PC-3 (cell line): ENCODE results near the gene KIF3A. TPM values are rescaled to one million over a fixed set of nuclear protein-coding genes. Genes with fewer than 3 reads are reported as not detected.

Experiments
- ATAC-seq: fragments of 200-7000 bp; cut with Tn5 transposase; 2 replicates; pipeline ENCODE4 v1.9.1; 2020; ENCODE audit warnings: mild to moderate bottlenecking, moderate library complexity
- BruUV-seq: library from RNA; stranded (reverse); fragments of 400-500 nt; replicated peaks from 2 replicates; lab custom pipeline; 2021; lab: Mats Ljungman, UMichigan
- CTCF ChIA-PET: fragments of 300-600 bp; sonication (Branson Sonifier 250); formaldehyde crosslinking; loops from one replicate; lab custom pipeline; 2022; ENCODE audit warnings: antibody characterized with exemption; lab: Charles Lee
- POLR2A ChIA-PET: fragments of 300-600 bp; sonication (Branson Sonifier 250); formaldehyde crosslinking; loops from one replicate; lab custom pipeline; 2022; ENCODE audit warnings: antibody characterized with exemption; ENCODE audit not compliant: unreplicated experiment; lab: Charles Lee
- DNase-seq: peaks from one replicate; pipeline ENCODE4 v3.0.0-alpha.2; 2015
- H2AFZ ChIP-seq: fragments of 300-600 bp; sonication (generic); 2 replicates; pipeline ENCODE4 v1.6.0; 2016; ENCODE audit warnings: antibody characterized with exemption, low read length
- H3F3A ChIP-seq: fragments of 300-600 bp; sonication (generic); one replicate; pipeline ENCODE4 v1.6.0; 2017; ENCODE audit warnings: antibody characterized with exemption, low read length, control low read depth, mild to moderate bottlenecking; ENCODE audit not compliant: unreplicated experiment
- H3K27ac ChIP-seq: fragments of 300-600 bp; sonication (generic); 2 replicates; pipeline ENCODE4 v1.5.1; 2016; ENCODE audit warnings: mild to moderate bottlenecking, low read length
- H3K27me3 ChIP-seq: fragments of 300-600 bp; sonication (generic); 2 replicates; pipeline ENCODE4 v1.6.1; 2016; ENCODE audit warnings: low read length, mixed read lengths
- H3K36me3 ChIP-seq: fragments of 300-600 bp; sonication (generic); 2 replicates; pipeline ENCODE4 v1.6.1; 2016; ENCODE audit warnings: low read depth, mixed run types, low read length, mixed read lengths
- H3K4me1 ChIP-seq: fragments of 300-600 bp; sonication (generic); 2 replicates; pipeline ENCODE4 v1.5.1; 2016; ENCODE audit warnings: low read length; ENCODE audit not compliant: insufficient read depth
- H3K4me2 ChIP-seq: fragments of 300-600 bp; sonication (generic); 2 replicates; pipeline ENCODE4 v1.6.0; 2016; ENCODE audit warnings: low read length
- H3K4me3 ChIP-seq: fragments of 300-600 bp; sonication (generic); 2 replicates; pipeline ENCODE4 v1.5.1; 2016; ENCODE audit warnings: mild to moderate bottlenecking, low read length, mixed read lengths
- H3K79me2 ChIP-seq: fragments of 300-600 bp; sonication (generic); 2 replicates; pipeline ENCODE4 v1.6.1; 2017; ENCODE audit warnings: low read length, mixed read lengths
- H3K9ac ChIP-seq: fragments of 300-600 bp; sonication (generic); 2 replicates; pipeline ENCODE4 v1.6.0; 2016; ENCODE audit warnings: mild to moderate bottlenecking, low read length
- H3K9me2 ChIP-seq: fragments of 300-600 bp; sonication (generic); replicated peaks from 2 replicates; pipeline ENCODE4 v1.6.1; 2016; ENCODE audit warnings: mixed run types, low read length, mixed read lengths
- H3K9me3 ChIP-seq: fragments of 300-600 bp; sonication (generic); 2 replicates; pipeline ENCODE4 v1.6.1; 2016; ENCODE audit warnings: low read length, mixed read lengths
- H4K20me1 ChIP-seq: fragments of 300-600 bp; sonication (generic); 2 replicates; pipeline ENCODE4 v1.6.1; 2016; ENCODE audit warnings: low read length, mixed read lengths
- EZH2 ChIP-seq: fragments of 300-600 bp; sonication (generic); IDR thresholded peaks from one replicate; pipeline ENCODE4 v1.6.1; 2017; ENCODE audit warnings: antibody characterized with exemption, mild to moderate bottlenecking, low read length; ENCODE audit not compliant: unreplicated experiment
- EZH2phosphoT487 ChIP-seq: fragments of 300-600 bp; sonication (generic); IDR thresholded peaks from 2 replicates; pipeline ENCODE4 v1.6.1; 2018; ENCODE audit warnings: mild to moderate bottlenecking, antibody characterized with exemption, low read length, borderline replicate concordance
- intact Hi-C: fragments of 100-400 bp; cut with micrococcal nuclease; formaldehyde crosslinking; loops from 2 replicates; pipeline ENCODE4 v1.9.0; 2023
- total RNA-seq: library from RNA; depleted of rRNA; stranded (reverse); fragments of >200 nt; gene quantifications from 2 replicates; pipeline ENCODE4 v1.2.3, GENCODE V29; 2014
- TF ChIP-seq, protein P1 (sequence below): fragments of 300-600 bp; sonication (generic); conservative IDR thresholded peaks from 2 replicates; pipeline ENCODE4 v1.5.1; 2017; ENCODE audit warnings: antibody characterized with exemption, low read depth, mild to moderate bottlenecking, low read length

The KIF3A gene
- total RNA-seq, 1 experiment from 2014 or later: 5.7 TPM

DNA sequence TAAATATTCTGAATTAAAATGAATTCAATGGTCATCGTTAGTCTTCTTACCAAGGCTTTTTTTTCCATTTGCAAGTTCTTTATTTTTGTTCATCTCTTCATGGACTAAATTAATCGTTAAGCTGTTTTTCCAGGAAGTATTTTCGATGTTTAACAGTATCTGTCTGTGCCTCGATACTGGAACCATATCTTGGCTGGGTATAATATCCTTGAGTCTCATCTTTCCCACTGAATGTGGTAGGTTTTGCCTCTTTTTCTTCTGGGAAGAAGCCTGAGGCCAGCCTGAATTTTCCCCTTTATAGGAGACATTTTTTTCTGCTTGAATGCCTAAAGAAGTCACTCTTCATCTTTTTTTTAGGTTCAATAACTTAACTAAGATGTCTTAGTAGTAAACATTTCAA is 43.7 kb upstream of the KIF3A start:
- no peaks in the 10 kb centered on the region for H3K27me3 ChIP-seq
- peaks cover 15% of the 10 kb centered on the region for H3K4me1 ChIP-seq
- ATAC-seq (no peak), DNase-seq (no peak)
- ChIA-PET CTCF (no interaction called here), POLR2A (no interaction called here)
- no peaks in the 10 kb centered on the region for H3K36me3 ChIP-seq
- TF ChIP-seq EZH2phosphoT487: no peak
- TF ChIP-seq, protein P1, sequence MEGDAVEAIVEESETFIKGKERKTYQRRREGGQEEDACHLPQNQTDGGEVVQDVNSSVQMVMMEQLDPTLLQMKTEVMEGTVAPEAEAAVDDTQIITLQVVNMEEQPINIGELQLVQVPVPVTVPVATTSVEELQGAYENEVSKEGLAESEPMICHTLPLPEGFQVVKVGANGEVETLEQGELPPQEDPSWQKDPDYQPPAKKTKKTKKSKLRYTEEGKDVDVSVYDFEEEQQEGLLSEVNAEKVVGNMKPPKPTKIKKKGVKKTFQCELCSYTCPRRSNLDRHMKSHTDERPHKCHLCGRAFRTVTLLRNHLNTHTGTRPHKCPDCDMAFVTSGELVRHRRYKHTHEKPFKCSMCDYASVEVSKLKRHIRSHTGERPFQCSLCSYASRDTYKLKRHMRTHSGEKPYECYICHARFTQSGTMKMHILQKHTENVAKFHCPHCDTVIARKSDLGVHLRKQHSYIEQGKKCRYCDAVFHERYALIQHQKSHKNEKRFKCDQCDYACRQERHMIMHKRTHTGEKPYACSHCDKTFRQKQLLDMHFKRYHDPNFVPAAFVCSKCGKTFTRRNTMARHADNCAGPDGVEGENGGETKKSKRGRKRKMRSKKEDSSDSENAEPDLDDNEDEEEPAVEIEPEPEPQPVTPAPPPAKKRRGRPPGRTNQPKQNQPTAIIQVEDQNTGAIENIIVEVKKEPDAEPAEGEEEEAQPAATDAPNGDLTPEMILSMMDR: no peak
- TF ChIP-seq EZH2: no peak
- no peak overlapping the region for H3K9ac ChIP-seq
- no peak overlapping the region for H3K4me3 ChIP-seq
- H3K27ac ChIP-seq: no peak overlapping the region
- no peak overlapping the region for H3K4me2 ChIP-seq
- H3K9me2 ChIP-seq: no peaks in the 10 kb centered on the region
- H3F3A ChIP-seq: no peaks in the 10 kb centered on the region
- BruUV-seq: no TSS peak
- H4K20me1 ChIP-seq: no peaks in the 10 kb centered on the region
- intact Hi-C loops: no loop called here
- no peak overlapping the region for H2AFZ ChIP-seq
- H3K9me3 ChIP-seq: no peaks in the 10 kb centered on the region
- H3K79me2 ChIP-seq: peaks cover 7% of the 10 kb centered on the region

DNA sequence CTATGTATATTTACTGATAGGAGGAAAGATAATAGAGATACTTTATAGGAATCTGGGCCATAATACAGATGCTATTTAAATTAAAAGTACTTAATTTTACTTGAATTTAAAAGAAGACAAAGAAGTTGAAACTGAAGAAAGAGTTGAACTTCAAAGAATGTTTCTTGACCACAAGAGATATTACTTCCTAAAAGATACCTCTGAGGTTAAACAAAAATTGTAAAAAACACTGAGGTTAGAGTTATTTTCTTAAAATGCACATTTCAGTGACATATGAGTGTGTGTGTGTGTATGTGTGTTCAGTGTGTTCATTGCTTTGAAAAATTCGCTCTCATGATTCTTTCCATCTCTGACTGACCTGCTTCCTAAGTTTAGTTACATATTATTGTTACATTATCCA is 43.2 kb upstream of the KIF3A start:
- H3K36me3 ChIP-seq: no peaks in the 10 kb centered on the region
- H2AFZ ChIP-seq: no peak overlapping the region
- H3K79me2 ChIP-seq: peaks cover 11% of the 10 kb centered on the region
- no peaks in the 10 kb centered on the region for H4K20me1 ChIP-seq
- ChIA-PET CTCF (no interaction called here), POLR2A (no interaction called here)
- H3K27me3 ChIP-seq: no peaks in the 10 kb centered on the region
- no peak overlapping the region for H3K9ac ChIP-seq
- no peak overlapping the region for H3K27ac ChIP-seq
- no peak overlapping the region for H3K4me2 ChIP-seq
- DNase-seq: no peak
- H3K9me2 ChIP-seq: no peaks in the 10 kb centered on the region
- TF ChIP-seq EZH2: no peak
- TF ChIP-seq EZH2phosphoT487: no peak
- TF ChIP-seq, protein P1: no peak
- no TSS peak for BruUV-seq
- ATAC-seq: no peak
- H3K4me1 ChIP-seq: peaks cover 20% of the 10 kb centered on the region
- intact Hi-C loops: no loop called here
- no peak overlapping the region for H3K4me3 ChIP-seq
- no peaks in the 10 kb centered on the region for H3K9me3 ChIP-seq
- no peaks in the 10 kb centered on the region for H3F3A ChIP-seq

DNA sequence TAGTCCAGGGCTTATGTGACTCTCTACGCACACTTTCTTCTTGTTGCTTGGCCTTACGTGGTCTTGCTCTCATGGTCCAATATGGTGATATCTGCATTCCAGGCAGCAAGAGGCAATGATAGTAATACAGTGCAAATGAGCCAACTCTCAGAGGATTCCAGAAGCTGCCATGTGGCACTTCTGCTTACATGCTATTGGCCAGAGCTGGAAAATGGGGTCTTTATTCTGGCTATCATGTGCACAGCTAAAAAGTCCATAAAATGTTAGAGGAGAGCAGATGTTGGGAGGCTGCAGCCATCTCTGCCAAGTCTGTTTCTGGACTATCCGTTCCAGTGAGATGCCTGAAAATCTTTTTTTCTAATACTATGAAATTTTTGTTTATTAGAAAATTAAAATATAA is 42.6 kb upstream of the KIF3A start:
- H3K9ac ChIP-seq: no peak overlapping the region
- H3K9me3 ChIP-seq: no peaks in the 10 kb centered on the region
- peaks cover 22% of the 10 kb centered on the region for H3K4me1 ChIP-seq
- TF ChIP-seq, protein P1: no peak
- no peaks in the 10 kb centered on the region for H3K36me3 ChIP-seq
- no peaks in the 10 kb centered on the region for H3F3A ChIP-seq
- ATAC-seq (no peak), DNase-seq (no peak)
- ChIA-PET CTCF (no interaction called here), POLR2A (no interaction called here)
- H3K4me2 ChIP-seq: no peak overlapping the region
- no peak overlapping the region for H3K4me3 ChIP-seq
- H3K27me3 ChIP-seq: no peaks in the 10 kb centered on the region
- H2AFZ ChIP-seq: no peak overlapping the region
- no TSS peak for BruUV-seq
- H3K27ac ChIP-seq: no peak overlapping the region
- H3K9me2 ChIP-seq: no peaks in the 10 kb centered on the region
- intact Hi-C loops: loop anchor here (5.0 kb wide), 1 partner anchor 42 kb away; no protein-coding TSS in a partner anchor
- H4K20me1 ChIP-seq: no peaks in the 10 kb centered on the region
- H3K79me2 ChIP-seq: peaks cover 17% of the 10 kb centered on the region
